Colonic mucosa (tissue), 4 donors: ENCODE data around the gene ITPR3. TPM values are rescaled to one million over a fixed set of nuclear protein-coding genes. Genes with fewer than 3 reads are reported as not detected.

Source experiments
- DNase-seq: peaks from one replicate; pipeline ENCODE4 v3.0.0-alpha.2; 2020
- H3K27ac ChIP-seq: fragments of 200-600 bp; one replicate; pipeline ENCODE4 v1.8.0; 2021
- H3K27me3 ChIP-seq: fragments of 200-600 bp; one replicate; pipeline ENCODE4 v1.8.0; 2021
- H3K36me3 ChIP-seq: fragments of 200-600 bp; one replicate; pipeline ENCODE4 v1.8.0; 2021
- H3K4me1 ChIP-seq: fragments of 200-600 bp; one replicate; pipeline ENCODE4 v1.8.0; 2021; ENCODE audit warnings: mild to moderate bottlenecking
- H3K4me3 ChIP-seq: fragments of 200-600 bp; one replicate; pipeline ENCODE4 v1.8.0; 2021
- H3K9ac ChIP-seq, 2 donors: one replicate each; pipeline ENCODE4 v1.7.0; 2013; ENCODE audit warnings: control low read depth in 2 of 2, low read depth in 2 of 2, low read length in 2 of 2
- H3K9me3 ChIP-seq: fragments of 200-600 bp; one replicate; pipeline ENCODE4 v1.8.0; 2021
- intact Hi-C: fragments of 100-400 bp; cut with DNase I; formaldehyde crosslinking; loops from one replicate; pipeline ENCODE4 v1.14.1; 2022
- total RNA-seq, 2 donors: library from RNA; stranded (reverse); fragmentation: NEBNext Ultra II Directional in 1 of 2; extraction: Animal tissue kit (Norgen Biotek cat#: 25700) in 1 of 2; gene quantifications; one replicate each; pipeline ENCODE4 v1.2.1, GENCODE V29; 2021
- TF ChIP-seq, protein P1 (sequence below): fragments of 200-600 bp; IDR thresholded peaks from one replicate; pipeline ENCODE4 v1.8.0; 2022; ENCODE audit warnings: antibody characterized with exemption, mild to moderate bottlenecking
- donor health status: healthy.
- donor health status: DM: no; HTN: no; CAD: no.
- donor health status: DM: no; HTN: no; CAD: no.

Gene ITPR3
- total RNA-seq, 2 donors from 2014 or later, result 86.2 to 119 TPM

DNA sequence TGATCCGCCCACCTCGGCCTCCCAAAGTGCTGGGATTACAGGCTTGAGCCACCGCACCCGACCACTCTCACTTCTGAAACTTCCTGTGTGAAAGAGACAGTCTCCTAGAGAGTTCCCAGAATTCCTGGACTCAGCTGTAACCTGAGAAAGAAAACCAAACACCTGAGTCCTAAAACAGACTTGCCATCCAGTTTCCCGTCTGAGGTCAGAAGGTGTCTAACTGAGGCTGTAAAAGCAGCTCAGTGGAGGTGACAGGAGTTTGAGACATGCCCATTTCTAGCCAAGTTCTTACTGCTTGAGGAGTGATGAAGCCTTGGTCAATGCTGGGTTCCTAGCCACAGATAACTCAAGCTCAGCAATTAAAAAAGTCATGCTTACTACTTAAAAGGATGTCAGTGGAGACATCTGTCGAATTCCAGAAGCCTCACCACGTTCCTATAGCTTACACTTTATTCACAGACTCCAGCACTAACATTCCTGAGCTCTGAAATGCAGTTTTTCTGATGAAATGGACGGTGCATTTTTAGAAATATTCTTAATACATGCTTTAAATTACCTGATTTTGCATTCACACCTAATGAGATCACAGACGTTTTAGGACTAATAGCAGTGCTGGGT, 84.3 kb downstream of the ITPR3 start:
- Histone ChIP-seq H3K27me3 (no peaks in the 10 kb centered on the region), H3K36me3 (no peaks in the 10 kb centered on the region), H3K4me1 (peaks cover 3% of the 10 kb centered on the region), H3K9me3 (no peaks in the 10 kb centered on the region), H3K4me3 (no peak overlapping the region), H3K27ac (no peak overlapping the region), H3K9ac (no peak overlapping the region)
- TF ChIP-seq, protein P1, sequence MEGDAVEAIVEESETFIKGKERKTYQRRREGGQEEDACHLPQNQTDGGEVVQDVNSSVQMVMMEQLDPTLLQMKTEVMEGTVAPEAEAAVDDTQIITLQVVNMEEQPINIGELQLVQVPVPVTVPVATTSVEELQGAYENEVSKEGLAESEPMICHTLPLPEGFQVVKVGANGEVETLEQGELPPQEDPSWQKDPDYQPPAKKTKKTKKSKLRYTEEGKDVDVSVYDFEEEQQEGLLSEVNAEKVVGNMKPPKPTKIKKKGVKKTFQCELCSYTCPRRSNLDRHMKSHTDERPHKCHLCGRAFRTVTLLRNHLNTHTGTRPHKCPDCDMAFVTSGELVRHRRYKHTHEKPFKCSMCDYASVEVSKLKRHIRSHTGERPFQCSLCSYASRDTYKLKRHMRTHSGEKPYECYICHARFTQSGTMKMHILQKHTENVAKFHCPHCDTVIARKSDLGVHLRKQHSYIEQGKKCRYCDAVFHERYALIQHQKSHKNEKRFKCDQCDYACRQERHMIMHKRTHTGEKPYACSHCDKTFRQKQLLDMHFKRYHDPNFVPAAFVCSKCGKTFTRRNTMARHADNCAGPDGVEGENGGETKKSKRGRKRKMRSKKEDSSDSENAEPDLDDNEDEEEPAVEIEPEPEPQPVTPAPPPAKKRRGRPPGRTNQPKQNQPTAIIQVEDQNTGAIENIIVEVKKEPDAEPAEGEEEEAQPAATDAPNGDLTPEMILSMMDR, result no peak
- intact Hi-C loops, result no loop called here
- no peak for DNase-seq

DNA sequence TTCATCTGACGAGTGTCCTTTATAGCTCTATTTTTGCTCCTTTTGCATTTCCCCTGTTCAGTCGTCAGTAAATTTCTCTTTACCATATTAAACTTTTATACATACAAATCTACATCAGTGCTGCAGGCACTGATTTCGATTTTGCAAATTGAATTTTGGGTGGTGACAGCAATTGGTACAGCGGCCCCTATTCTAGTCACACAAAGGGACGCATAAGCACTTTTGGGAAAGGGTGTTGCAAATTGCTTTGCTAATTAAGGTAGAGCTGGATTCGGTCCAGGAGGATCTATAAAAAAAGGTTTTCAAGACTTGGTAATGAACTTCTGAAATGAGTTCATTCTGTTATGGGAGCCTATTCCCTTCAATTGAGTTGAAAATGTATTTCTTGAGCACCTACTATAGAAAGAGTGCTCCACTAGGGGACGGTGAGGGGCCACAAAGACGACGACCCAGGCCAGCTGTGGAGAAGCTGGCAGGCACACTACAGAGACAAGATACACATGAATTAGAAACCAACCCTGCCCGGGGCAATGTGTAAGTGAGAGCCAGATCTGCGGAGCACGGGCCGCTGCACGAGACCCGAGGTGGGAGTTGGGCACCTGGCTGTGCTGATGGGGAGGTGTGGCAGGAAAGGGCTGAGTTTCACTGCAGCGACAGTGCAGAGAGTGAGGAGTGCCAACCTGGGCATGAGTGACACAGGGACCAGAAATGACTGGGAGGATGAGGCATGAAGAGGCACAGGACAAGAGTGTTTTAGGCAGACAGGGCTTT, 85.0 kb downstream of the ITPR3 start:
- Histone ChIP-seq H3K4me3 (no peak overlapping the region), H3K9me3 (no peaks in the 10 kb centered on the region), H3K4me1 (peaks cover 7% of the 10 kb centered on the region), H3K9ac (no peak overlapping the region), H3K27ac (no peak overlapping the region), H3K27me3 (no peaks in the 10 kb centered on the region), H3K36me3 (no peaks in the 10 kb centered on the region)
- intact Hi-C loops, result no loop called here
- TF ChIP-seq, protein P1, result no peak
- DNase-seq, result no peak

DNA sequence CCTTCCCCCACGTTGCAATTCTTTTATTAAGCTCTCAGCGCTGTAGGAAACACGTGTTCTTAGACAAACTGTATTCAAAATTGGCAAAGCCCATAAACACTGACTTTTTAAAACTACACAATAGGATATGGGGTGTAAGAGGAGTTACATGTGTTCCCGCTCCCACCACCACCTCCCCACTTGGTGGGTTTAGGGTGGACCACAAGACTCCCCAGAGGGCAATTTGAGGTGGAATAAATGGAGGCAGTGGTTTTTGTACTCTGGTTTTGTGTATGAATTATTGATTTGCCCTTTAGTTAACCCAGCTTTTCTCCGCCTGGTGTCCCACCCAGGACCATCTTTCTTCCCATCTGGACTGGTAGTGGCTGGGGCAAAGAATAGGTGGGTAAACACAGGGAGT, 86.6 kb downstream of the ITPR3 start:
- no peaks in the 10 kb centered on the region for H3K27me3 ChIP-seq
- H3K4me3 ChIP-seq, result no peak overlapping the region
- intact Hi-C loops, result no loop called here
- H3K4me1 ChIP-seq, result peaks cover 7% of the 10 kb centered on the region
- no peak overlapping the region for H3K9ac ChIP-seq
- no peaks in the 10 kb centered on the region for H3K36me3 ChIP-seq
- no peak overlapping the region for H3K27ac ChIP-seq
- no peak for DNase-seq
- TF ChIP-seq, protein P1, result no peak
- no peaks in the 10 kb centered on the region for H3K9me3 ChIP-seq

DNA sequence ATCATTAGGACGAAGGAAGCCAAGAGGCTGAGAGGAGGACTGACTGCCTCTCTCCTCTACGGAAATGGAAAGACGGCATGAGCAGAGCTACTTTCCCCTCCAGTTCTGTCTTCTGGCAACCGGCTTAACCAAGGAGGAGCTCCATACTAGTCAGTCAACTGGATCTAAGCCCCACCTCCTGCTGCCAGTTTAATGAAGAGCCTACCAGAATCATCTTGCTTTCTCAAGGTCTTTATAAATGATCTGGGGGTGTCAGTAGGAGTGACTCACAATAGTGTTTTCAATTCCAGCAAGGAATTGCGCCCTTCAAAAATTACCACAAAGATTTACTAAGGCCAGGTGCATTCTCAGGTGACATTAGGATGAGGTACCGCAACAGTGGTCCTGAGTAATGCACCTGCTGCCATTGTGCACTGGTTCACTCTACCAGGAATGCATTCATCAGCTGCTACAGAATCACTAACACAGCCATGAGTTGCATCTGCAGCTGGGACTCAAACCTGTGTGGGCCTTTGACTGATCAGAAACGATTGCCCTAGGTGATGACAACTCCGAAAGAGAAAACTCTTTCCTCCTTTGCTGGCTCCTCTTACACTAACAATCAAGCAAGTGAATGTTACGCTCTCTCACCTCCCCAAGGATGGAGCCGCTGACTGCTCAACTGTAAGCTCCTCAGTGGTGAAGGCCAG, 87.5 kb downstream of the ITPR3 start:
- intact Hi-C loops, result no loop called here
- H3K9me3 ChIP-seq, result no peaks in the 10 kb centered on the region
- TF ChIP-seq, protein P1, result no peak

DNA sequence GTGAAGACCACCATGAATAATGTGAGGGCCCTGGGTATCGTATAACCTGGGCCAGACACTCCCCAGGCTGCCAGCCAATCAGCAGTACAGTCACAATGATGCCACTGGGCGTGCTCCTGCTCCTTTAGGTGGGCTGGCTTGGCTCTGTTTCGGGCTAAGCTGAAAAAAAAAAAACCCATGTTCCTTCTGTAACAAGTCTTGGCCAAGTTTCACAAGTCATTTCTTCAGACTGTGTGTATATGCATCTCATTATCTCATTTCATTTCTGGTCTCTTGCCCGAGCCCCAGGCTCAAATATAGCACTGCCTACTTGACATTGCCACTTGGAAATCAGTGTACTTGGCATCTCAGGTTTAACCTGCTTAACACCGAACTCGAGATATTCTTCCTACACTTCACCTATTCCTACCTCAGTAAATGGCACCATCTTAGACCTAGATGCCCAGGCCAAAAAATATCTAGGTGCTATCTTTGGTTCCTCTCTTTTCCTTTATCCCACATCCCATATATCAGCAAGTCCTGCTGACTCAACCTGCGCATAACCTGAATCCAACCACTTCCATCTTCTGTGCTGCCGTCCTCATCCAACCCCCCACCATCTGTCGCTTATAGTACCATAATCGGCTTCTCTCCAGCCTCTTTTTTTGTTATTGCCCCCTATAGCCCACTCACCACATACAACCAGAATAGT, 88.6 kb downstream of the ITPR3 start:
- Histone ChIP-seq H3K27me3 (no peaks in the 10 kb centered on the region), H3K9ac (no peak overlapping the region), H3K4me3 (no peak overlapping the region), H3K9me3 (no peaks in the 10 kb centered on the region), H3K36me3 (no peaks in the 10 kb centered on the region), H3K27ac (no peak overlapping the region), H3K4me1 (peaks cover 7% of the 10 kb centered on the region)
- TF ChIP-seq, protein P1, result no peak
- intact Hi-C loops, result loop anchor here (5.0 kb wide), 1 partner anchor 53 kb away; no protein-coding TSS in a partner anchor
- no peak for DNase-seq

More for the DNA sequence above, 87.5 kb downstream of the ITPR3 start:
- Histone ChIP-seq H3K36me3 (no peaks in the 10 kb centered on the region), H3K9ac (no peak overlapping the region), H3K4me3 (no peak overlapping the region), H3K27ac (no peak overlapping the region), H3K4me1 (peaks cover 7% of the 10 kb centered on the region), H3K27me3 (no peaks in the 10 kb centered on the region)
- no peak for DNase-seq
